GM21723 (cell line): Measurements from ENCODE around the gene RPL39L.
A peak's percentile ranks its signal among the peaks of the same experiment; 100 is the strongest.
"Not testable (repeated sequence)": the region's sequence is repeated elsewhere in the genome, so short reads cannot be mapped to it uniquely, and the experiment has no call there.

ENCODE experiments used
- ATAC-seq: cut with Tn5 transposase; IDR thresholded peaks from one replicate; pipeline ENCODE4 v1.9.1; 2021; ENCODE audit warnings: mild to moderate bottlenecking, moderate library complexity; ENCODE audit not compliant: unreplicated experiment

The RPL39L gene

GRCh38 chr3:187139126-187139894, at the start of gene RPL39L:
Gene RPL39L (minus strand): TSS chr3:187139496. CDS start chr3:187121300, 18,196 bp downstream.
- ATAC-seq: peak; percentile 98

GRCh38 chr3:187188931-187189330, 49.6 kb upstream of the RPL39L start:
- ATAC-seq: no peak

GRCh38 chr3:187186801-187187421, 47.6 kb upstream of the RPL39L start:
- ATAC-seq: no peak

- ATAC-seq: no peak
Measured at GRCh38 chr3:187186375-187186774, 47.1 kb upstream of the RPL39L start.

GRCh38 chr3:187185759-187186158, 46.5 kb upstream of the RPL39L start:
- ATAC-seq: no peak

GRCh38 chr3:187183903-187184302, 44.6 kb upstream of the RPL39L start:
- ATAC-seq: no peak

GRCh38 chr3:187183210-187183862, 44.0 kb upstream of the RPL39L start:
- no peak for ATAC-seq

- ATAC-seq: no peak
Measured at GRCh38 chr3:187181454-187182170, 42.3 kb upstream of the RPL39L start.

GRCh38 chr3:187172929-187173328, 33.6 kb upstream of the RPL39L start:
- ATAC-seq: no peak

- ATAC-seq: not testable (repeated sequence)
Measured at GRCh38 chr3:187170911-187171310, 31.6 kb upstream of the RPL39L start.

GRCh38 chr3:187169231-187169960, 30.1 kb upstream of the RPL39L start:
- no peak for ATAC-seq

- no peak for ATAC-seq
Measured at GRCh38 chr3:187167777-187168176, 28.5 kb upstream of the RPL39L start.

- ATAC-seq: no peak
Measured at GRCh38 chr3:187166750-187167149, 27.5 kb upstream of the RPL39L start.

GRCh38 chr3:187165144-187165543, 25.8 kb upstream of the RPL39L start:
- no peak for ATAC-seq

GRCh38 chr3:187162265-187162953, 23.1 kb upstream of the RPL39L start:
- no peak for ATAC-seq

- no peak for ATAC-seq
Measured at GRCh38 chr3:187161556-187161955, 22.3 kb upstream of the RPL39L start.

GRCh38 chr3:187150599-187150998, 11.3 kb upstream of the RPL39L start:
- ATAC-seq: no peak

- no peak for ATAC-seq
Measured at GRCh38 chr3:187150186-187150585, 10.9 kb upstream of the RPL39L start.

GRCh38 chr3:187146389-187146788, 7.1 kb upstream of the RPL39L start:
- no peak for ATAC-seq
